Trophoblast cell (in vitro differentiated cells and primary cell): ENCODE data around the gene LTB4R2.

ENCODE experiments used
- DNase-seq, 2 donors: peaks; one replicate each; pipeline ENCODE4 v3.0.0-alpha.2; 2016
- H2AFZ ChIP-seq: 2 replicates; pipeline ENCODE4 v1.6.1; 2013; ENCODE audit warnings: low read length, moderate library complexity, mild to moderate bottlenecking; ENCODE audit not compliant: insufficient read depth, poor library complexity
- H2AK5ac ChIP-seq: 2 replicates; pipeline ENCODE4 v1.6.1; 2013; ENCODE audit warnings: mild to moderate bottlenecking, low read length
- H2BK120ac ChIP-seq: 2 replicates; pipeline ENCODE4 v1.6.1; 2013; ENCODE audit warnings: low read length, mild to moderate bottlenecking, moderate library complexity; ENCODE audit not compliant: insufficient read depth, poor library complexity
- H2BK12ac ChIP-seq: 2 replicates; pipeline ENCODE4 v1.6.1; 2013; ENCODE audit warnings: mild to moderate bottlenecking, low read length, moderate library complexity
- H2BK5ac ChIP-seq: 2 replicates; pipeline ENCODE4 v1.6.1; 2013; ENCODE audit warnings: low read length, low read depth, moderate library complexity, mild to moderate bottlenecking; ENCODE audit not compliant: poor library complexity
- H3K14ac ChIP-seq: 2 replicates; pipeline ENCODE4 v1.6.1; 2013; ENCODE audit warnings: mild to moderate bottlenecking, low read length
- H3K18ac ChIP-seq: 2 replicates; pipeline ENCODE4 v1.6.1; 2013; ENCODE audit warnings: mild to moderate bottlenecking, low read length
- H3K23ac ChIP-seq: 2 replicates; pipeline ENCODE4 v1.6.1; 2013; ENCODE audit warnings: low read length
- H3K27ac ChIP-seq: 2 replicates; pipeline ENCODE4 v1.5.1; 2013; ENCODE audit warnings: low read depth, mild to moderate bottlenecking, inconsistent platforms, low read length, moderate library complexity
- H3K27me3 ChIP-seq: 2 replicates; pipeline ENCODE4 v1.6.1; 2013; ENCODE audit warnings: inconsistent platforms, mild to moderate bottlenecking, low read length, moderate library complexity; ENCODE audit not compliant: insufficient read depth
- H3K36me3 ChIP-seq, 2 experiments: 1 replicate in 1 of 2; 2 replicates in 1 of 2; pipeline ENCODE4 v1.6.1; 2013; ENCODE audit warnings: low read length in 2 of 2, mild to moderate bottlenecking in 2 of 2, moderate library complexity in 1 of 2; ENCODE audit not compliant: insufficient read depth in 2 of 2, control insufficient read depth in 1 of 2
- H3K4ac ChIP-seq: 2 replicates; pipeline ENCODE4 v1.6.1; 2013; ENCODE audit warnings: low read depth, mild to moderate bottlenecking, low read length, moderate library complexity
- H3K4me1 ChIP-seq, 2 experiments: 1 replicate in 1 of 2; 2 replicates in 1 of 2; pipeline ENCODE4 v1.6.1; 2013; ENCODE audit warnings: low read length in 2 of 2, mild to moderate bottlenecking in 2 of 2, moderate library complexity in 1 of 2; ENCODE audit not compliant: insufficient read depth in 2 of 2, control insufficient read depth in 1 of 2
- H3K4me2 ChIP-seq: 2 replicates; pipeline ENCODE4 v1.6.1; 2013; ENCODE audit warnings: inconsistent platforms, mild to moderate bottlenecking, low read length, moderate library complexity
- H3K4me3 ChIP-seq: 2 replicates; pipeline ENCODE4 v1.5.1; 2013; ENCODE audit warnings: mild to moderate bottlenecking, low read depth, low read length, inconsistent platforms
- H3K79me1 ChIP-seq: one replicate; pipeline ENCODE4 v1.6.1; 2013; ENCODE audit warnings: low read length
- H3K79me2 ChIP-seq: 2 replicates; pipeline ENCODE4 v1.6.1; 2013; ENCODE audit warnings: low read length, mild to moderate bottlenecking; ENCODE audit not compliant: control insufficient read depth, insufficient read depth, poor library complexity
- H3K9ac ChIP-seq: 2 replicates; pipeline ENCODE4 v1.6.1; 2013; ENCODE audit warnings: mild to moderate bottlenecking, low read length
- H3K9me3 ChIP-seq: 2 replicates; pipeline ENCODE4 v1.6.1; 2013; ENCODE audit warnings: low read depth, mild to moderate bottlenecking, control low read depth, inconsistent platforms, low read length; ENCODE audit not compliant: insufficient read depth
- H4K12ac ChIP-seq: 2 replicates; pipeline ENCODE4 v1.6.1; 2013; ENCODE audit warnings: low read depth, mild to moderate bottlenecking, low read length, moderate library complexity
- H4K8ac ChIP-seq: 2 replicates; pipeline ENCODE4 v1.6.1; 2013; ENCODE audit warnings: low read depth, mild to moderate bottlenecking, low read length, moderate library complexity
- H4K91ac ChIP-seq: one replicate; pipeline ENCODE4 v1.6.1; 2013; ENCODE audit warnings: low read depth, mild to moderate bottlenecking, low read length, moderate library complexity
- WGBS: extraction: QIAGEN DNeasy Blood & Tissue Kit; methylation state at CpG from one replicate; pipeline ENCODE4 v1.1.7; 2013; ENCODE audit warnings: missing lambda C conversion rate; ENCODE audit not compliant: insufficient read length, insufficient coverage; ENCODE audit errors: extremely low coverage; 5-methylcytosine and 5-hydroxymethylcytosine counted together

The LTB4R2 gene

DNA sequence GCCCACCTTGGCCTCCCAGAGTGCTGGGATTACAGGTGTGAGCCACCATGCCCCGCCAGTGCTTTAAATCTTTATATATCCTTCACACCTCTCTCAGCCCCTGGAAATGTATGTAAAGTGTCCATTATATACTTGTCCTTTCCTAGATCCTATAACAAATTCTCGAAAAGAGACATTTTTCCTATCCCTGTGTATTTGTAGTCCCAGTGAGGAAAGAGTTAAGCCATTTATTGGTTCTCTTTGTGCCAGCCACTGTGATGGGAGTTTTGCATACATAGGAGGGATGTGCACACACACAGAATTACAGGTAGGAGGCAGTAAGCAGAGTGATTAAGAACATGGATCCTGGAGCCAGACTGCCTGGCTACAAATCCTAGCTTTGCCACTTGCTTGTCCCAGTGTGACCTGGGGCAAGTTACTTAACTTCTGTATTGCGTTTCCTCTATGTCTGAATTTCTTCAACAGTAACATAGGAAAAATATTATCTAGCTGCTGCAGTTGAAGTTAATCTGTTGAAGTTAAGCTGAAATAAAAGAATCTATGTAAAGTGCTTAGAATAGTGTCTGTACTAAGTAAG is 36.4 kb upstream of the LTB4R2 start:
- H3K27me3 ChIP-seq, result no peaks in the 10 kb centered on the region
- no peak for DNase-seq
- H4K12ac ChIP-seq, result no peak overlapping the region
- peaks cover 0 to 5% of the 10 kb centered on the region in 2 experiments for H3K4me1 ChIP-seq
- H4K91ac ChIP-seq, result no peak overlapping the region
- peaks cover 2% of the 10 kb centered on the region for H3K79me2 ChIP-seq
- no peak overlapping the region for H2BK5ac ChIP-seq
- no peak overlapping the region for H3K18ac ChIP-seq
- H3K27ac ChIP-seq, result no peak overlapping the region
- no peak overlapping the region for H3K14ac ChIP-seq
- no peak overlapping the region for H4K8ac ChIP-seq
- peaks cover 5% of the 10 kb centered on the region for H3K79me1 ChIP-seq
- H2AK5ac ChIP-seq, result no peak overlapping the region
- no peak overlapping the region for H3K9ac ChIP-seq
- H3K4me2 ChIP-seq, result no peak overlapping the region
- no peak overlapping the region for H3K23ac ChIP-seq
- peaks cover 9 to 13% of the 10 kb centered on the region in 2 experiments for H3K36me3 ChIP-seq
- H2AFZ ChIP-seq, result no peak overlapping the region
- no CpG with 5 or more reads among the region's 3 CpGs for WGBS
- no peak overlapping the region for H3K4me3 ChIP-seq
- no peaks in the 10 kb centered on the region for H3K9me3 ChIP-seq
- H2BK12ac ChIP-seq, result no peak overlapping the region
- no peak overlapping the region for H2BK120ac ChIP-seq
- H3K4ac ChIP-seq, result no peak overlapping the region

DNA sequence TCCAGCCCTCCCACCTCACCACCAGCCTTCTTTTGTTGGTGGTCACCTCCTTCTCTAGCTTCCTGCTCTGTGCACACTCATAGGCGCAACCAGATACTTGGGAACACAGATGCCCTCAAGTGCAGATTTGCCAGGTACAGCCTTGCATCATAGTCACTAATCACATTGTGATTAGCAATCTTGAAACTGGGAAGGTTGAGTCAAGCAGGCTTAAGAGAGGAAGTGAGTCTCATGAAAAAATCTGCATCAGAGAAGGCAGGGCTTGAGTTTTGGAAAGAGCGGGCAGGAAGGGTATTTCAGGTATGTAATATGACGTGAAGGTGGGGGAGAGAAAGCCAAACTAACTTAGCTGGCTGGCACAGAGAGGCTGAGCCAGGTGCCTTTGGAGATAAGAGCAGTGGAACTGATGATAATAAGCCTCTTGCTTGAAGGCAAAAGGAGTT is 35.8 kb upstream of the LTB4R2 start:
- H3K23ac ChIP-seq, result no peak overlapping the region
- H4K8ac ChIP-seq, result no peak overlapping the region
- peaks cover 7 to 8% of the 10 kb centered on the region in 2 experiments for H3K36me3 ChIP-seq
- no peak overlapping the region for H2BK12ac ChIP-seq
- no peaks in the 10 kb centered on the region for H3K27me3 ChIP-seq
- H3K18ac ChIP-seq, result no peak overlapping the region
- H4K91ac ChIP-seq, result no peak overlapping the region
- H2BK120ac ChIP-seq, result no peak overlapping the region
- H2AFZ ChIP-seq, result no peak overlapping the region
- H3K9me3 ChIP-seq, result no peaks in the 10 kb centered on the region
- H3K79me1 ChIP-seq, result peaks cover 5% of the 10 kb centered on the region
- no peak overlapping the region for H3K9ac ChIP-seq
- no peak overlapping the region for H3K4me2 ChIP-seq
- WGBS, result no CpG with 5 or more reads among the region's 3 CpGs
- peak in 1 of 2 donors; percentile 40 for DNase-seq
- H3K4me1 ChIP-seq, result peaks cover 2 to 7% of the 10 kb centered on the region in 2 experiments
- no peak overlapping the region for H3K27ac ChIP-seq
- H2BK5ac ChIP-seq, result no peak overlapping the region
- H3K79me2 ChIP-seq, result peaks cover 2% of the 10 kb centered on the region
- H3K14ac ChIP-seq, result no peak overlapping the region
- no peak overlapping the region for H3K4me3 ChIP-seq
- H3K4ac ChIP-seq, result no peak overlapping the region
- no peak overlapping the region for H2AK5ac ChIP-seq
- H4K12ac ChIP-seq, result no peak overlapping the region

DNA sequence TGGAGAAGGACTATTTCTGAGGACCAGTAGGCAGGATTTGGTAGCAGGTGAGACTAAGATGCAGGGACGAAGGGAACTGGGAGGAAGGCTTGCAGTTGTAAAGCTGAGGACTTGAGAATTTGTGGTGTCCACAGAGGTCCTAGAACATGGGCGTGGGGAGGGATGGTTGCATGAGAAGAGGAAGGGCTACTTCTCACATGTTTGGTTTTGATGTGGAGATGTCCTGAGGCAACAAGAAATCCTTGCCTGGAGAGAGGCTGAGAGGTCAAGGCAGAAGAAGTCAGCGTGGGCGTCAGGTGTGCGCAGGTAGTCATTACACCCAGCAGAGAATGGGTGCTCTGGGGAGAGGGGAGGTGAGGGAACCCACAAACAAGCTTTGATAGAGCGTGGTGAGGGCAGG is 32.9 kb upstream of the LTB4R2 start:
- no peak overlapping the region for H4K91ac ChIP-seq
- no peak overlapping the region for H3K18ac ChIP-seq
- WGBS, result no CpG with 5 or more reads among the region's 6 CpGs
- H3K14ac ChIP-seq, result no peak overlapping the region
- no peak overlapping the region for H3K9ac ChIP-seq
- H3K79me1 ChIP-seq, result no peaks in the 10 kb centered on the region
- H3K27me3 ChIP-seq, result no peaks in the 10 kb centered on the region
- no peak overlapping the region for H4K8ac ChIP-seq
- no peak overlapping the region for H3K23ac ChIP-seq
- H2BK12ac ChIP-seq, result no peak overlapping the region
- H3K9me3 ChIP-seq, result no peaks in the 10 kb centered on the region
- H3K4ac ChIP-seq, result no peak overlapping the region
- H3K4me3 ChIP-seq, result no peak overlapping the region
- no peak overlapping the region for H3K27ac ChIP-seq
- no peak overlapping the region for H2AK5ac ChIP-seq
- no peak overlapping the region for H2BK5ac ChIP-seq
- no peak overlapping the region for H3K4me2 ChIP-seq
- no peak overlapping the region for H2AFZ ChIP-seq
- no peak overlapping the region for H2BK120ac ChIP-seq
- peaks cover 4 to 5% of the 10 kb centered on the region in 2 experiments for H3K4me1 ChIP-seq
- H3K36me3 ChIP-seq, result no peaks in the 10 kb centered on the region
- no peaks in the 10 kb centered on the region for H3K79me2 ChIP-seq
- H4K12ac ChIP-seq, result no peak overlapping the region
- no peak for DNase-seq

DNA sequence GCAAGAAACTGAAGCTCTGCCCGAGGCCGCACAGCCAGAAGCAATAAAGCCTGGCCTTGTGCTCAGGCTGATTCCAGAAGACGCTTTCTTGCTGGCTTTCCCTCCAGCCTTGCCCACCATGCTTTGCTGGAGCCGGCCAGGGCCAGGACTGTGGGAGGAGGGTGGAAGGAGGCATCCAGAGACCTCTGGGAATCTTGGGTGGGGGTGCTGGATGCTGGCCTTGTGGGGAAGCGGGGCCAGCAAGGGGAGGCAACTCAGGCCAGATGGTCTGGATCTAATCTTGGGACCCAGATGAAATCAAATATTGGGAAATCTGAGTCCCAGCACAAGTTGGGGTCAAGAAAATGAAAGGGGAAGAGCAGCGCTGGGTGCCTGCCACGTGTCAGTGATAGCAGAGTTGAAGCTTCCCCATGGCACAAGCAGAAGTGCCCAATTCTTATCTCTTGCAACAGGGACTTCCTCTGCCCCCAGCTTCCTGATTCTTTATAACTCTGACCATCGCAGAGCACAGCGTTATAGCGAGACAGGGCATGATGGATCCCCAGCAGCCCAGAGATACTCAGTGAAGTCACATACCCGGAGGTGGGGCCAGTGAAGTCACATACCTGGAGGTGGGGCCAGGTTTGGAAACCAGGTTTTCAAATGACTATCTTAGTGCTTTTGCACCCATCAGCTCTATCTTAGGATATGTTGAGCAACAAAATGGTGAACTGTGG is 32.2 kb upstream of the LTB4R2 start:
- Histone ChIP-seq H4K8ac (no peak overlapping the region), H4K12ac (no peak overlapping the region), H4K91ac (no peak overlapping the region), H3K79me1 (no peaks in the 10 kb centered on the region), H2BK5ac (no peak overlapping the region), H3K36me3 (no peaks in the 10 kb centered on the region), H3K14ac (no peak overlapping the region), H3K18ac (no peak overlapping the region), H3K4me2 (no peak overlapping the region), H3K4ac (no peak overlapping the region), H3K27me3 (no peaks in the 10 kb centered on the region), H3K4me3 (no peak overlapping the region), H2BK12ac (no peak overlapping the region), H3K9me3 (no peaks in the 10 kb centered on the region), H3K27ac (no peak overlapping the region), H3K4me1 (peaks cover 4 to 5% of the 10 kb centered on the region in 2 experiments), H2AK5ac (no peak overlapping the region), H3K79me2 (no peaks in the 10 kb centered on the region), H2AFZ (no peak overlapping the region), H3K23ac (no peak overlapping the region), H3K9ac (no peak overlapping the region), H2BK120ac (no peak overlapping the region)
- WGBS, result no CpG with 5 or more reads among the region's 11 CpGs
- peak in 1 of 2 donors; percentile 12 for DNase-seq
